HG02884 (cell line): ENCODE results near the gene KIF27.
"Not testable (repeated sequence)": the region's sequence is repeated elsewhere in the genome, so short reads cannot be mapped to it uniquely, and the experiment has no call there.

Source experiments
- ATAC-seq: cut with Tn5 transposase; IDR thresholded peaks from one replicate; pipeline ENCODE4 v1.9.1; 2021; ENCODE audit warnings: mild to moderate bottlenecking, moderate library complexity; ENCODE audit not compliant: unreplicated experiment

Gene KIF27

GRCh38 chr9:83920927-83921707 is at the start of gene KIF27:
Gene KIF27 (minus strand): TSS chr9:83921432. CDS start chr9:83915591, 5,841 bp downstream.
- peak; percentile 92 for ATAC-seq

DNA sequence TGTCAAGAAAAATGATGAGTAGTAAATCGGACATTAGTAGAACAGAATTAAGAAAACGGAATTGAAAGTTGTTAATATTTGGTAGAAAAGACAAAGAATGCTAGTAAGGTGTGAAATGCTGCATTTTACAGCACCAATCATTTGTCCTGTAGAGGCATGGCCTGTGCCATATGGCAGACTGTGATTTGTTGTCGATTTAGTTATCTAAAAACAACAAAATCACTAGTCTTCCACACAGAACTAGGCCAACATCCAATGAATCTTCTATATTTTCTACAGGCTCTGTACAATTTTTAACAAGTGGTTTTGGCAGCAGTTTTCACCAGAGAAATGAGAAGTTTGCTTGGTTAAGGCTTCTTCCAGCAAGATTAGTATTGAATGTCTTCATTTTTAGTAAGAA is 48.4 kb upstream of the KIF27 start:
- ATAC-seq: no peak

DNA sequence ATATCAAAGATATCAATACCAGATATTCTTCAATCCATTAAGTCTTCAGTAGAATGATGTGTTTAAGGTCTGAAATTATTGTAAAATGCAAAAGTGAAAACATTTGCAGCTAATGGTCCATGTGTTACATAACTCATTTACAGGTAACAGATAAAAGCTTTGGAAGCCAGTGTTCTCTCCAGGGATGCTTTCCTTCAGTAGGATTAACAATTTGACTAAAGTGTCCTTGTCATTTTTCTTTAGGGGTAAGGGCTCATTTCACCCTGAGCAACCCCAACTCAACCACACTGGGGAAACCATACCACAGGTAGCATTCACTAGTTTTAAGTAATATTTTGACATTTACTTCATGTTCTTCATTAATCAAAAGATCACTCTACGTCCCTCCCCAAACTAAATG is 45.8 kb upstream of the KIF27 start:
- ATAC-seq: no peak

- ATAC-seq: no peak
Observed at GRCh38 chr9:83966209-83966582, 45.0 kb upstream of the KIF27 start.

DNA sequence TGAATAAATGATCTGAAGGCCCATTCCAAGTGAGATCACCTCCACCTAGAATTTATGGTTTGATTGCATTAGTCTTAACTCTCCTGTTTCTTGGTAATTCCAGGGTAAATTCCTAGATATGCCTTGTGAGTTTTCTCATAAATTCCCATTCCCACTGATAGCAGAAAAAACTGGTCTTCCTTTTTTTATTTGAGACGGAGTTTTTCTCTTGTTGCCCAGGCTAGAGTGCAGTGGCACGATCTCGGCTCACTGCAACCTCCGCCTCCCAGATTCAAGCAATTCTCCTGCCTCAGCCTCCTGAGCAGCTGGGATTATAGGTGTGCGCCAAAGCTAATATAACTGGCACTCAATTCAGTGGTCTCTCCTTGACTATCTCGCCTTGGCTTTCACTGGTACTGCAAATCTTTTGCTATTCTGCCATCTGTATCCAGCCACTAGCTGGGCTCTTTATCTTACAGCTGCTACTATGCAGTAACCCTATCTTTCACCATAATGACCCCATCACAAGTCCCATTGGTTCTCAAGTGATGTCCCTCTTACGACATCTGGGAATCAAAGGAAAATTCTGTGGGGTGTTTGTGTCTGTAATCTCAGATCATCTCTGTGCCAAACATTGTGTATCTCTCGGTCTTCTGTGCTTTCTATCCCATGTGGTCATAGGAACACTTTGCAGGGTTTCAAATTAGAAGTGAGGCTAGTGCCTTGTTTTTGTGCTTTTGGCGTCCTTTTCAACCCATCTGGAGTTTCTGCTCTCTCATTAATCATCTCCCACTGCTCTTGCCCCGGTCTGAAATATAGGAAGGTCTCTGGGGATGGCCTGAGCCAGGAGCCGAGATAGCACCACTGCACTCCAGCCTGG is 44.3 kb upstream of the KIF27 start:
- no peak for ATAC-seq

DNA sequence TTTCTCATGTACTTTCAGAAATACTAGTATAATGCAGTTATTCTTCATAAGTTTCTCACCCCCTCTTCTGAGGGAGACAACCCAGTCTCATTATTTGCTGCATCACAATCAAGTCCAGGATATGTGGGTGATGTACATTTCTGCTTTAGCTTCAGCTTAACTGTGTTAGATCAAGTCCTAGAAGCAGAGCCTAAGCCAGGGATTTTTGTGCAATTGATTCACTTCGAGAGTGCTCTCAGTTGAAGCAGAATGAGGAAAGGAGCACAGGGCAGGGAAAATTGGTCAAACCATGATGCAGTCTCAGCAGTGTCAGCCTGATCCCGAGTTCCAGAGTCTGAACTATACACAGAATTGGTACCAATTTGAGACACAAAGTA is 43.7 kb upstream of the KIF27 start:
- no peak for ATAC-seq

DNA sequence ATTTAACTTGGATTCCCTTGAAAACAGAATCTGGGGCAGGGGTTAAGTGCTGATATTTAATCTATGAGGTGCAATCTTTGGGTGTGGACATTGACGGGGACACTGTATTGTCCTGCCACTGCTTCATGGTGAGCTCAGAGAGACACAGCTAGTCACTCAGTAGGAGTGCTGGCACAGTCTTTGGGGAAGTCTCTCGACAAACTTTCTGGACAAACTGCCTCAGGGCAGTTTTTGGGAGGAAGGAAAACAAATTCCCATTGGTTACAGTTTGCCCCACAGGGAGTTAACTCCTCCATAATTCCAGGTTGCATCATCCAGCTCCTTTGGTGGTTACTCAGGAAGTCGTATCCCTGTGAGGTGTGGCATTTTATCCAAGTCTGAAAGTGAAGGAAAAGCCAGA is 40.9 kb upstream of the KIF27 start:
- ATAC-seq: no peak

- no peak for ATAC-seq
Observed at GRCh38 chr9:83960991-83961390, 39.8 kb upstream of the KIF27 start.

GRCh38 chr9:83959061-83959460 is 37.8 kb upstream of the KIF27 start:
- ATAC-seq: no peak

DNA sequence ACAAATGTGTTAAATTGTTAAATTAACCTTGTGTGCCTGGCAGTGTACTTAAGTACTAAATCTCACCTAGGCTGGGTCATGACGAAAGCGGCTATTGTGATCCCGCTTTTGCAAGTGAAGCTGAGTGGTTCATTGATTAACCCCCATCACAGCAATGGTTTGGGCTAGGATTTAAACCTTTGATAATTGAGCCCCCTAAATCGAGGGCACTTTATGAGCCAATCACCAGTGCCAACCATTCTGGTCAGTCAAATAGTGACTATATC is 35.9 kb upstream of the KIF27 start:
- ATAC-seq: no peak

DNA sequence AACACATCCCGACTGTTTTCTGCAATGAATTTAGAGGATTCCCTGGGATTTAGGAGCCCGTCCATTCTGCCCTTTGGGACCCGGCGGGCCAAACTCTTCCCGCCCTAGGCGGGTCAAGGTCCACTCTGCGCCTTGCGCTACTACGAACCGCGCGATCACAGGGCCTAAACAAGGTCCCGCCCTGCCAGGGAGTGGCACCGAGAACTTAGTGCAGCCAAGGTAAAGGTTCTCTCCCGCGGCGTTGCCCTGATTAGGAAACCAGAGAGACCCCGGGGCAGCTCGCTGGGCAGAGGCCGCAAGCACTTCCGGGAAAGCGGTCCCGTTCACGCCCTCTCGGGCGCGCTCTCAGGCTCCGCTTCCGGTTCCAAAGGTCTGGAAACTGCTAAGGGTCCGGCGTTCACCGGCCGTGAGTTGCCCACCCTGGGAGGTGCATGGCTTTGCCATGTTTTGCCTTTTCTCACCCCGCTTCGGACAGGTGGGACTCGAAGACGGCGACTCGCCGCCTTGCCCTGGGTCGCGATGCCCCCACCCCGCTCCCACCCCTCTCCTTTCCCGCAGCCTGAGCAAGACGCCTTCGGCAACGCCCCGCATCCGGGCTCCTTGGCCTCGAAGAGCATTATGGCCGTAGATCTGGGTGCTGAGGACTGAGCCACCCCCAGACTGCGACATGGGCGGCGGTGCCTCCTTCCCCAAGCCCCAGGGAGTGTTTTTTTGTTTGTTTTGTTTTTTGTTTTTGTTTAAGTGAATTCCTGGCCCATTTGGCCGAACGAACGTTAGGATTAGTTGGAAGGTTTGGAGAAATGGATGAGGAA is 35.4 kb upstream of the KIF27 start:
- ATAC-seq: peak; percentile 85

DNA sequence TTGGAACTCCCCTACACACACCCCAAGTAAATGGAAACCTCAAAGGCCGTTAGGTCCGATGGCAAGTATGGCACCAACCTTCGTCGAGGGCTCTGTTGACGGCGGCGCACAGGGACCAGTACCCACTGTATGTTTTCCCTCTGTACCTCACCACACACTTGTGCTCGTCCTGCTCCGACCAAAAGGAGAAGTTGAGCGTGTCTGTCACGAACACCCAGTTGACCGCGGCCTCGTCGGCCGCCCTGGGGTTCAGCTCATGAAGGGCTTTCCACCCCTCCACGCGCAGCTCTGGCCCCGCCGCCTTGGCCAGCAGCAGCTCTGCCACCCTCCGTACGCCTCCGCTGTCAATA is 34.8 kb upstream of the KIF27 start:
- ATAC-seq: peak; percentile 57

GRCh38 chr9:83948096-83948495 is 26.9 kb upstream of the KIF27 start:
- ATAC-seq: not testable (repeated sequence)

DNA sequence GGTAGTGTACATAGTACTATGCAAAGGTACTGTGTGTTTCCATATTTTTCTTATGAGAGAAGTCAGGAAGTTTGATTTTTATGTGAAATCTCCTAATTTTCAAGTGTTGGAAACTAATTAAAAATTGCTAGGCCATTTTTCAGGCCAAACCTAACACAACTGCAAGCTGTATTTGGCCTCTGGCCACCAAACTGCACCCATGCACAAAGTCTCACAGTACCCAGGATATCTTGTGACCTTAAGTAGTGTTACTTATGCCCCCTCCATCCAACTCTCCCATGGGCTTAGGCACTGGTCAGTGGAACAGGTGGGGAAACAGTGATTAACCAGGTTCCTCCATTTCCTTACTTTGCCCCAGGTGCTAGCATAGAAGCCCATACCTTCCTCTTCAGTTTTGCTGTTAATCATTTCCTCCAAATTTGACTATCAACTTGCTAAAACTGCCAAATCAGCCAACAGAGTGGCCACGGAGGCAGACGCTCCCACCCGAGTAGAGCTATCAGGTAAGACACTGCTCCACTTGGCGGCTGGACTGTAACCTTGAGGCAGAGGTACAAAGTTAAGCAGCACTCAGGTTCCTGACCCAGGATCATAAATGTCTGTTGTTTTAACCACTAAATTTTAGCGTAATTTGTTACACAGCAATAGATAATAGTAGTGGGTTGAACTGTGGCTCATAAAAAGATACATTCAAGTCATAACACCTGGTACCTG is 19.5 kb upstream of the KIF27 start:
- ATAC-seq: no peak

GRCh38 chr9:83937861-83938455 is 16.7 kb upstream of the KIF27 start:
- ATAC-seq: peak; percentile 78

- no peak for ATAC-seq
Observed at GRCh38 chr9:83936523-83936922, 15.3 kb upstream of the KIF27 start.

DNA sequence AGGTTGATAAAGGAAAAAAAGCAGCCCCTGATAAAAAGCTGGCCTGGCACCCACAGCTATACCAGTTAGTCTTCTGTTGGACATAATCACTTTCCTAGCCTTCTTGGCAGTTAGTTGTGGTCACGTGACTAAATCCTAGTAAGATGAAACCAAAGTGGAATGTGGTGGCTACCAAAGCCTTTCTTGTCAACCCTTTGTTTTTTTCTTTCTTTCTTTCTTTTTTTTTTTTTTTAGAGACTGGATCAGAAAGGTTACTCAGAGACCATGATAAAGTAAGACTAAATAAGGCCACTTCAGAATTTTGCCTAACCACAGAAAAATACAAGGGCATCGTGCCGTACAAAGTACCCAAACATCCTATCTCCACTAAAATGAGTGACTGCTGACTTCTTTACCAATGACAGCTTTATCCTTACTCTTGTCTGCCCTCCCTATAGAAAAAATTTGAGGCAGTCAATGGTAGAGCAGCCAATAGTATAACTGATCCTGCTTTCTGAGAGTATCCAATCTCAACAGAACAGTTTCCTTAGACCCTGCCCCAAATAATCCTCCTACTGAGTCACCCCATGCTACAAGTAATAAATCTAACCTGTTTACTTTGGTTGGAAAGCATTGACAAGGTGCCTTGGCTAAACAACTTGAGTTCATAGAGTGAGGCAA is 14.2 kb upstream of the KIF27 start:
- no peak for ATAC-seq

- no peak for ATAC-seq
Observed at GRCh38 chr9:83934569-83935275, 13.5 kb upstream of the KIF27 start.

DNA sequence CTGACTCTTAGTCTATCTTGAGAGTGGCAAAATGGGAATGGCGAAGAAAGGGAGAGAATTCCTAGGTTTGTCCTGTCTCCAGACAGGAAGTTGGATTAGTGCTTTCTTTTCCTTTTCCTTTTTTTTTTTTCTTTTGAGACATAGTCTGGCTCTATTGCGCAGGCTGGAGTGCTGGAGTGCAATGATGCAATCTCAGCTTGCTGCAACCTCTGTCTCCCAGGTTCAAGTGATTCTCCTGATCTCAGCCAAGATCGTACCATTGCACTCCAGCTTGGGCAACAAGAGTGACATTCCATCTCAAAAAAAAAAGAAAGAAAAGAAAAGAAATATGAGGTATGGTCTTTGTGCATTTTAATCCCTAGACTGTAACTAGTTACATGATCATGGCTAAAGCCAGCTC is 12.6 kb upstream of the KIF27 start:
- no peak for ATAC-seq

GRCh38 chr9:83932851-83933250 is 11.6 kb upstream of the KIF27 start:
- ATAC-seq: no peak
